ENCODE results near the gene DERL2.
"Not testable (repeated sequence)": the region's sequence is repeated elsewhere in the genome, so short reads cannot be mapped to it uniquely, and the experiment has no call there.

Gene DERL2

GRCh38 chr17:5435781-5436315, 50.1 kb downstream of the DERL2 start:
- DNase-seq = not testable (repeated sequence)

GRCh38 chr17:5434984-5435383, 51.0 kb downstream of the DERL2 start:
- no peak for DNase-seq

GRCh38 chr17:5431949-5432556, 53.9 kb downstream of the DERL2 start:
- no peak for DNase-seq

- not testable (repeated sequence) for DNase-seq
These were observed 54.7 kb downstream of the DERL2 start for GRCh38 chr17:5431234-5431633.

- no peak for DNase-seq
These were observed 55.5 kb downstream of the DERL2 start for GRCh38 chr17:5430413-5430999.

- peak; percentile 45 for DNase-seq
These were observed 56.6 kb downstream of the DERL2 start for GRCh38 chr17:5429191-5429887.

GRCh38 chr17:5425826-5426225, 60.2 kb downstream of the DERL2 start:
- no peak for DNase-seq

- DNase-seq = no peak
These were observed 61.1 kb downstream of the DERL2 start for GRCh38 chr17:5424909-5425308.

- DNase-seq = no peak
These were observed 63.5 kb downstream of the DERL2 start for GRCh38 chr17:5422505-5422904.
